PC-9 (cell line): Measurements from ENCODE around the gene RPGRIP1L. TPM values are rescaled to one million over a fixed set of nuclear protein-coding genes. Genes with fewer than 3 reads are reported as not detected.

Source experiments
- BruUV-seq: library from RNA; stranded (reverse); fragments of 400-500 nt; replicated peaks from 2 replicates; lab custom pipeline; 2021; lab: Mats Ljungman, UMichigan
- CTCF ChIA-PET: fragments of 300-600 bp; sonication (Branson Sonifier 250); formaldehyde crosslinking; loops from one replicate; lab custom pipeline; 2022; ENCODE audit warnings: antibody characterized with exemption; lab: Charles Lee
- POLR2A ChIA-PET: fragments of 300-600 bp; sonication (Branson Sonifier 250); formaldehyde crosslinking; loops from one replicate; lab custom pipeline; 2022; ENCODE audit warnings: antibody characterized with exemption; ENCODE audit not compliant: unreplicated experiment; lab: Charles Lee
- DNase-seq, 2 experiments: peaks; one replicate each; pipeline versions ENCODE4 v3.0.0 to v3.0.0-alpha.2; 2015 to 2022; ENCODE audit warnings: mixed read lengths in 1 of 2
- H2AFZ ChIP-seq: fragments of 200-600 bp; sonication (generic); 2 replicates; pipeline ENCODE4 v1.8.1; 2017; ENCODE audit warnings: antibody characterized with exemption
- H3F3A ChIP-seq: fragments of 200-600 bp; sonication (generic); 2 replicates; pipeline ENCODE4 v1.8.1; 2017; ENCODE audit warnings: antibody characterized with exemption, mild to moderate bottlenecking, low read depth; ENCODE audit not compliant: insufficient read depth
- H3K27ac ChIP-seq: fragments of 200-600 bp; sonication (generic); 2 replicates; pipeline ENCODE4 v1.6.1; 2016; ENCODE audit warnings: mixed run types
- H3K27me3 ChIP-seq: fragments of 200-600 bp; sonication (generic); 2 replicates; pipeline ENCODE4 v1.6.1; 2016; ENCODE audit warnings: low read depth, mixed run types; ENCODE audit not compliant: insufficient read depth
- H3K36me3 ChIP-seq: fragments of 200-600 bp; sonication (generic); 2 replicates; pipeline ENCODE4 v1.6.1; 2016; ENCODE audit warnings: low read depth, mixed run types
- H3K4me1 ChIP-seq: fragments of 200-600 bp; sonication (generic); replicated peaks from 2 replicates; pipeline ENCODE4 v1.6.1; 2016; ENCODE audit warnings: mixed run types; ENCODE audit not compliant: insufficient read depth
- H3K4me2 ChIP-seq: fragments of 200-600 bp; sonication (generic); 2 replicates; pipeline ENCODE4 v1.6.1; 2017; ENCODE audit warnings: mixed run types
- H3K4me3 ChIP-seq: fragments of 200-600 bp; sonication (generic); 2 replicates; pipeline ENCODE4 v1.6.1; 2016; ENCODE audit warnings: mixed run types
- H3K79me2 ChIP-seq: fragments of 200-600 bp; sonication (generic); 2 replicates; pipeline ENCODE4 v1.6.1; 2017; ENCODE audit warnings: low read depth, mixed run types
- H3K9me2 ChIP-seq: fragments of 200-600 bp; sonication (generic); 2 replicates; pipeline ENCODE4 v1.8.1; 2017; ENCODE audit warnings: mild to moderate bottlenecking; ENCODE audit not compliant: insufficient read depth
- H3K9me3 ChIP-seq: fragments of 200-600 bp; sonication (generic); 2 replicates; pipeline ENCODE4 v1.8.1; 2016; ENCODE audit warnings: low read depth; ENCODE audit not compliant: insufficient read depth
- H4K20me1 ChIP-seq: fragments of 200-600 bp; sonication (generic); 2 replicates; pipeline ENCODE4 v1.8.1; 2017; ENCODE audit not compliant: insufficient read depth
- CTCF ChIP-seq: fragments of 200-600 bp; sonication (generic); conservative IDR thresholded peaks from 2 replicates; pipeline ENCODE4 v1.6.1; 2017; ENCODE audit warnings: mixed run types, antibody characterized with exemption, mild to moderate bottlenecking, moderate library complexity
- EZH2 ChIP-seq: fragments of 200-600 bp; sonication (generic); IDR thresholded peaks from 2 replicates; pipeline ENCODE4 v1.8.0; 2017; ENCODE audit warnings: antibody characterized with exemption, low read depth
- intact Hi-C: fragments of 100-400 bp; cut with micrococcal nuclease; formaldehyde crosslinking; loops from one replicate; pipeline ENCODE4 v1.10.0; 2022; ENCODE audit not compliant: unreplicated experiment
- total RNA-seq: library from RNA; stranded (reverse); gene quantifications from 2 replicates; pipeline ENCODE4 v1.2.3, GENCODE V29; 2021

Gene RPGRIP1L
- total RNA-seq, 1 experiment from 2014 or later: 14.0 TPM

DNA sequence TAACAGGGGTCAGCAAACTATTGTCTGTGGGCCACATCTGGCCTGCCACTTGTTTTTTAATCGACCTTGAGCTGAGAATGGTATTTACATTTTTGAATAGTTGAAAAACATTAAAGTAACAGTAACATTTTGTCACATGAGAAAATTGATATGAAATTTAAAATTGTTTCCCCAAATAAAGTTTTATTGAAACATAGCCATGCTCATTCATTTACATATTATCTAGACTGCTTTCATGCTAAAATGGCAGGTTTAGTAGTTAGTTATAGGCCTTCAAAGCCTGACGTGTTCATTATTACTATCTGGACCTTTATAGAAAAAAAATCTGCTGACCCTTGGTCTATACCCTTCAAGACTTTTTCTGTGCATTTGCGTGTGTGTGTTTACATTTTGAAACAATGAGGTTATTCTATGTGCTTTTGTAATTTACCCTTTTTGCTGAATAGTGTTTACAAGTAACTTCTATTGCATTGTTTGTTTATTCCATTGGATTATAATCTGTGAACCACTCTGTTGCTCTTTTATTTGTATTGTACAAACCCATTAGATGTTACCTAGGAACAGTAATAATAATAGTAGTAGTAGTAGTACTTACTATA is 37.4 kb upstream of the RPGRIP1L start:
- H3K79me2 ChIP-seq: peaks cover 39% of the 10 kb centered on the region
- H3F3A ChIP-seq: peaks cover 22% of the 10 kb centered on the region
- intact Hi-C loops: loop anchor here (1.0 kb wide), 1 partner anchor 9 kb away; no protein-coding TSS in a partner anchor
- ChIA-PET POLR2A (no interaction called here), CTCF (no interaction called here)
- H3K4me2 ChIP-seq: no peak overlapping the region
- H3K4me3 ChIP-seq: no peak overlapping the region
- no TSS peak for BruUV-seq
- H3K4me1 ChIP-seq: peaks cover 49% of the 10 kb centered on the region
- H3K27me3 ChIP-seq: no peaks in the 10 kb centered on the region
- no peaks in the 10 kb centered on the region for H3K36me3 ChIP-seq
- no peaks in the 10 kb centered on the region for H3K9me2 ChIP-seq
- no peak overlapping the region for H2AFZ ChIP-seq
- H3K9me3 ChIP-seq: no peaks in the 10 kb centered on the region
- DNase-seq: no peak
- no peak overlapping the region for H3K27ac ChIP-seq
- TF ChIP-seq EZH2 (no peak), CTCF (no peak)
- no peaks in the 10 kb centered on the region for H4K20me1 ChIP-seq

DNA sequence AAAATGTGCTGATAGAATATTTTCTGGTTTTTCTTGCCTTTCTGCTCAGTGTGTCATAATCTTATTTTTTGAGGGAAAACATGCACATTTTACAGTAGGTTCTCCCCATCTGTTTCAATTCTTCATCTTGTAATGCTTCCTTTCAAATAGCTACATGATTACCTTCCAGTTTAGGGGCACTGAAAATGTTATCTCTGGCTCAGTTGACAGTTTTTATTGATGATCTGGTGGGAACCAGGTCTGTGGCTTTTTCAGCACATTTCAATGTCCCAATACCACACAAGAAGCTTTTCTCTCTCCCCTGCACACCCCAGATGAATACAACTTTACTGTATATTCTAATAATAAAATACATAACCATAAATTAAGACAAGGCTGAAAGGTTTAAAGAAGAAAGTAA is 36.8 kb upstream of the RPGRIP1L start:
- H3K27me3 ChIP-seq: no peaks in the 10 kb centered on the region
- ChIA-PET CTCF (no interaction called here), POLR2A (no interaction called here)
- H3K9me3 ChIP-seq: no peaks in the 10 kb centered on the region
- intact Hi-C loops: no loop called here
- DNase-seq: no peak
- no peak overlapping the region for H3K27ac ChIP-seq
- peaks cover 43% of the 10 kb centered on the region for H3K4me1 ChIP-seq
- H2AFZ ChIP-seq: no peak overlapping the region
- no TSS peak for BruUV-seq
- H3K9me2 ChIP-seq: no peaks in the 10 kb centered on the region
- H3F3A ChIP-seq: peaks cover 19% of the 10 kb centered on the region
- H3K4me3 ChIP-seq: no peak overlapping the region
- no peaks in the 10 kb centered on the region for H4K20me1 ChIP-seq
- H3K4me2 ChIP-seq: no peak overlapping the region
- no peaks in the 10 kb centered on the region for H3K36me3 ChIP-seq
- peaks cover 41% of the 10 kb centered on the region for H3K79me2 ChIP-seq
- TF ChIP-seq CTCF (no peak), EZH2 (no peak)

- DNase-seq: no peak
- intact Hi-C loops: no loop called here
- H3K79me2 ChIP-seq: peaks cover 51% of the 10 kb centered on the region
- CTCF ChIA-PET: no interaction called here
- H3K9me3 ChIP-seq: no peaks in the 10 kb centered on the region
- H2AFZ ChIP-seq: no peak overlapping the region
- H3K4me2 ChIP-seq: no peak overlapping the region
- no peaks in the 10 kb centered on the region for H3K27me3 ChIP-seq
- BruUV-seq: no TSS peak
- peaks cover 25% of the 10 kb centered on the region for H3K4me1 ChIP-seq
- H3K9me2 ChIP-seq: no peaks in the 10 kb centered on the region
- H3K4me3 ChIP-seq: no peak overlapping the region
- no peaks in the 10 kb centered on the region for H3K36me3 ChIP-seq
- POLR2A ChIA-PET: no interaction called here
- TF ChIP-seq EZH2 (no peak), CTCF (no peak)
- H3K27ac ChIP-seq: no peak overlapping the region
- no peaks in the 10 kb centered on the region for H4K20me1 ChIP-seq
- peaks cover 7% of the 10 kb centered on the region; the same call in 1 of the 2 replicates for H3F3A ChIP-seq
These were observed 33.9 kb upstream of the RPGRIP1L start for GRCh38 chr16:53737552-53737951.
